OCI-LY7 (cell line): ENCODE results near the gene PSMB5. TPM values are rescaled to one million over a fixed set of nuclear protein-coding genes. Genes with fewer than 3 reads are reported as not detected.
"Not testable (repeated sequence)": the region's sequence is repeated elsewhere in the genome, so short reads cannot be mapped to it uniquely, and the experiment has no call there.

Experiments
- BruUV-seq: library from RNA; stranded (reverse); fragments of 400-500 nt; replicated peaks from 2 replicates; lab custom pipeline; 2021; lab: Mats Ljungman, UMichigan
- CTCF ChIA-PET: fragments of 300-600 bp; sonication (Branson Sonifier 250); formaldehyde crosslinking; loops from one replicate; lab custom pipeline; 2022; ENCODE audit warnings: antibody characterized with exemption; ENCODE audit not compliant: unreplicated experiment; lab: Charles Lee
- POLR2A ChIA-PET: fragments of 300-600 bp; sonication (Branson Sonifier 250); formaldehyde crosslinking; loops from one replicate; lab custom pipeline; 2022; ENCODE audit warnings: antibody characterized with exemption; lab: Charles Lee
- DNase-seq: peaks from one replicate; pipeline ENCODE4 v3.0.0-alpha.2; 2015; ENCODE audit warnings: low spot score
- H2AFZ ChIP-seq: fragments of 200-600 bp; sonication (generic), shearing (Covaris generic); 2 replicates; pipeline ENCODE4 v1.6.1; 2014; ENCODE audit warnings: mild to moderate bottlenecking, antibody characterized with exemption, low read length, moderate library complexity
- H3K27ac ChIP-seq: fragments of 200-600 bp; sonication (generic); 2 replicates; pipeline ENCODE4 v1.5.1; 2014; ENCODE audit warnings: mixed run types, low read depth, mild to moderate bottlenecking, moderate library complexity, low read length, inconsistent platforms; ENCODE audit not compliant: poor library complexity, severe bottlenecking
- H3K36me3 ChIP-seq: fragments of 200-600 bp; sonication (generic); 2 replicates; pipeline ENCODE4 v1.6.1; 2014; ENCODE audit warnings: mild to moderate bottlenecking, antibody characterized with exemption, low read length, moderate library complexity, mixed read lengths; ENCODE audit not compliant: insufficient read depth
- H3K4me1 ChIP-seq: fragments of 200-600 bp; sonication (generic); 2 replicates; pipeline ENCODE4 v1.5.1; 2014; ENCODE audit warnings: mild to moderate bottlenecking, low read length; ENCODE audit not compliant: insufficient read depth, poor library complexity, severe bottlenecking
- H3K4me2 ChIP-seq: fragments of 200-600 bp; sonication (generic); 2 replicates; pipeline ENCODE4 v1.6.1; 2014; ENCODE audit warnings: mild to moderate bottlenecking, low read length
- H3K4me3 ChIP-seq: fragments of 200-600 bp; sonication (generic); 2 replicates; pipeline ENCODE4 v1.5.1; 2014; ENCODE audit warnings: mild to moderate bottlenecking, low read depth, low read length; ENCODE audit not compliant: poor library complexity, severe bottlenecking
- H3K79me2 ChIP-seq: fragments of 200-600 bp; sonication (generic); 2 replicates; pipeline ENCODE4 v1.6.1; 2016; ENCODE audit warnings: low read depth, mild to moderate bottlenecking, low read length, moderate library complexity, mixed read lengths; ENCODE audit not compliant: insufficient read depth
- H3K9me2 ChIP-seq: fragments of 200-600 bp; sonication (generic); 2 replicates; pipeline ENCODE4 v1.6.1; 2016; ENCODE audit warnings: mild to moderate bottlenecking, low read length, mixed read lengths; ENCODE audit not compliant: insufficient read depth
- H3K9me3 ChIP-seq: fragments of 200-600 bp; sonication (generic); 2 replicates; pipeline ENCODE4 v1.6.1; 2014; ENCODE audit warnings: mild to moderate bottlenecking, mixed run types, low read length, mixed read lengths
- H4K20me1 ChIP-seq: fragments of 200-600 bp; sonication (generic); 2 replicates; pipeline ENCODE4 v1.6.1; 2014; ENCODE audit warnings: mild to moderate bottlenecking, antibody characterized with exemption, low read length, moderate library complexity, mixed read lengths; ENCODE audit not compliant: insufficient read depth
- EZH2phosphoT487 ChIP-seq: fragments of 200-600 bp; sonication (generic); IDR thresholded peaks from 2 replicates; pipeline ENCODE4 v1.6.1; 2018; ENCODE audit warnings: low read depth, borderline replicate concordance, mild to moderate bottlenecking, mixed run types, antibody characterized with exemption, low read length, moderate library complexity, mixed read lengths
- intact Hi-C: fragments of 100-400 bp; cut with micrococcal nuclease; formaldehyde crosslinking; loops from one replicate; pipeline ENCODE4 v1.10.0; 2022; ENCODE audit not compliant: unreplicated experiment
- total RNA-seq, 2 experiments: library from RNA; depleted of rRNA in 1 of 2; stranded (reverse); fragments of >200 nt in 1 of 2; shearing (Covaris generic) in 1 of 2; gene quantifications; 2 replicates each; pipeline ENCODE4 v1.2.3, GENCODE V29; 2014 to 2022
- TF ChIP-seq, protein P1 (sequence below): fragments of 200-600 bp; sonication (generic); conservative IDR thresholded peaks from 2 replicates; pipeline ENCODE4 v1.5.1; 2014; ENCODE audit warnings: mild to moderate bottlenecking, antibody characterized with exemption, low read length, moderate library complexity, mixed read lengths

The PSMB5 gene
- total RNA-seq, 2 experiments from 2014 or later, result 111 to 122 TPM

DNA sequence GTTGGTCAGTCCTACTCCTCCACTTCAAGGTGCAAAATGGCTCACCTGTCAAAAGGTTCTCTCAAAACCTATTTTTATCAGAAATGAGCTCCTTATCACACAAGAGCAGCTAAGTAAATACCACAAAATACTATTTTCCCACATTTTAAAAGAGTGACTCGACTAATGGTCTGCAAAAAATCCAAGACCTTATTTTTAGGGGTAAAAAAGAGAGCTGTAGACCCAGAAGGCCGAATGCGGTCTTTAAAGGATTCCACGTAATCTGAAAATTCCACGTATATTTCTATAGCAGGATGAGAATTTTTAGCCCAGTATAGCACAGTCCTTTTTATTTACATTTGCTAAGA is 28.5 kb downstream of the PSMB5 start:
- peak overlapping the region; percentile 80 for H3K4me3 ChIP-seq
- POLR2A ChIA-PET, result interaction anchor here (0.6 to 3.6 kb wide), 17 partner anchors 9 to 435 kb away, joined by 3 to 41 read pairs (median 6); partner anchors contain the start of genes ACIN1, C14orf119, HAUS4 and OXA1L
- H3K9me2 ChIP-seq, result no peaks in the 10 kb centered on the region
- BruUV-seq, result TSS peak; percentile 14
- intact Hi-C loops, result loop anchor here (2.0 to 5.0 kb wide), 5 partner anchors 77 to 449 kb away; partner anchors contain the start of genes LRP10, PPP1R3E and PRMT5
- TF ChIP-seq, protein P1, sequence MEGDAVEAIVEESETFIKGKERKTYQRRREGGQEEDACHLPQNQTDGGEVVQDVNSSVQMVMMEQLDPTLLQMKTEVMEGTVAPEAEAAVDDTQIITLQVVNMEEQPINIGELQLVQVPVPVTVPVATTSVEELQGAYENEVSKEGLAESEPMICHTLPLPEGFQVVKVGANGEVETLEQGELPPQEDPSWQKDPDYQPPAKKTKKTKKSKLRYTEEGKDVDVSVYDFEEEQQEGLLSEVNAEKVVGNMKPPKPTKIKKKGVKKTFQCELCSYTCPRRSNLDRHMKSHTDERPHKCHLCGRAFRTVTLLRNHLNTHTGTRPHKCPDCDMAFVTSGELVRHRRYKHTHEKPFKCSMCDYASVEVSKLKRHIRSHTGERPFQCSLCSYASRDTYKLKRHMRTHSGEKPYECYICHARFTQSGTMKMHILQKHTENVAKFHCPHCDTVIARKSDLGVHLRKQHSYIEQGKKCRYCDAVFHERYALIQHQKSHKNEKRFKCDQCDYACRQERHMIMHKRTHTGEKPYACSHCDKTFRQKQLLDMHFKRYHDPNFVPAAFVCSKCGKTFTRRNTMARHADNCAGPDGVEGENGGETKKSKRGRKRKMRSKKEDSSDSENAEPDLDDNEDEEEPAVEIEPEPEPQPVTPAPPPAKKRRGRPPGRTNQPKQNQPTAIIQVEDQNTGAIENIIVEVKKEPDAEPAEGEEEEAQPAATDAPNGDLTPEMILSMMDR, result no peak
- TF ChIP-seq EZH2phosphoT487, result no peak
- CTCF ChIA-PET, result interaction anchor here (1.2 to 2.2 kb wide), 6 partner anchors 9 to 416 kb away, joined by 3 to 16 read pairs (median 4); no protein-coding TSS in a partner anchor
- H3K79me2 ChIP-seq, result peaks cover 32% of the 10 kb centered on the region; the same call in 1 of the 2 replicates
- no peaks in the 10 kb centered on the region for H3K9me3 ChIP-seq
- no peaks in the 10 kb centered on the region for H3K36me3 ChIP-seq
- peak overlapping the region; percentile 100 for H3K4me2 ChIP-seq
- no peak for DNase-seq
- H2AFZ ChIP-seq, result peak overlapping the region; percentile 69
- H4K20me1 ChIP-seq, result no peaks in the 10 kb centered on the region
- peaks cover 44% of the 10 kb centered on the region for H3K4me1 ChIP-seq
- H3K27ac ChIP-seq, result peak overlapping the region; percentile 82

DNA sequence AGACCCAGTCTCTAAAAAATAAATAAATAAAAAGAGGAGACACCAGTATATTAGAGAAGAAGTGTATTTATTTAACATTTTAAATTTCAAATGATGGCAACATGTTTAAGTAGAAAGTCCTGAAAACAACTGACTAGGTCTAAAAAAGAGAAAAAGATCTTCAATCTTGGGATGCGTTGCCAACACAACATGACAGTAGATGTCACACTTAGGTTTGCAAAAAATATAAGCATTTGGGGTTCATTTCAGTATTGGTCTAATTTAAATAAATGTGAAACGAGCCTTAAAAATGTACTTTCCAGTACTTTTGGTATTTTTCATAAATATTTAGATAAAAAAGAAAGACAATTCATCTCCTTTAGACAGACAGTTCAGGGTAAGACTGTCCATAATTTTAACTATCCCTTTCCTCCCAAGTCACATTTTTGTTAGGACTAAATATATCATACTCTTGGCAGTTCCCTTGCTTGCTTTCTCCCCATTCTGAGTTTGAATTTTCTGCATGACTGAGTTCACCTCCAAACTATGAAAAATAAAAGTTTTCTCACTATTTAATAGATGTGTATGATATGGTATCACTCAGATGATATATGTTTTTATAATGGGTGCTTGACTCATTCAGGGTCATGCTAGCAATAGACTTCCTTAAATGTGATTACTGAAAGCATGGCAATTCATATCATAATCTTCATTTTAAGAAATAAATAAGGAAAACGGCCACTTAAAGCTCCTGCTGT is 29.1 kb downstream of the PSMB5 start:
- no peaks in the 10 kb centered on the region for H3K9me3 ChIP-seq
- POLR2A ChIA-PET, result interaction anchor here (0.7 to 3.6 kb wide), 11 partner anchors 9 to 89 kb away, joined by 3 to 41 read pairs (median 8); partner anchors contain the start of genes ACIN1, C14orf119, HAUS4 and PRMT5
- intact Hi-C loops, result loop anchor here (2.0 to 5.0 kb wide), 5 partner anchors 77 to 448 kb away; partner anchors contain the start of genes LRP10, PPP1R3E and PRMT5
- no peaks in the 10 kb centered on the region for H3K9me2 ChIP-seq
- peak overlapping the region; percentile 80 for H3K4me3 ChIP-seq
- H3K4me2 ChIP-seq, result peak overlapping the region; percentile 100
- H3K36me3 ChIP-seq, result no peaks in the 10 kb centered on the region
- no peak for TF ChIP-seq EZH2phosphoT487
- TF ChIP-seq, protein P1, result no peak
- peaks cover 43% of the 10 kb centered on the region for H3K4me1 ChIP-seq
- CTCF ChIA-PET, result interaction anchor here (2.2 kb wide), 2 partner anchors 11 to 19 kb away, joined by 8 to 16 read pairs; no protein-coding TSS in a partner anchor
- peaks cover 32% of the 10 kb centered on the region; the same call in 1 of the 2 replicates for H3K79me2 ChIP-seq
- H4K20me1 ChIP-seq, result no peaks in the 10 kb centered on the region
- peak overlapping the region; percentile 82 for H3K27ac ChIP-seq
- no TSS peak for BruUV-seq
- DNase-seq, result no peak
- peak overlapping the region; percentile 69; the same call in 1 of the 2 replicates for H2AFZ ChIP-seq

DNA sequence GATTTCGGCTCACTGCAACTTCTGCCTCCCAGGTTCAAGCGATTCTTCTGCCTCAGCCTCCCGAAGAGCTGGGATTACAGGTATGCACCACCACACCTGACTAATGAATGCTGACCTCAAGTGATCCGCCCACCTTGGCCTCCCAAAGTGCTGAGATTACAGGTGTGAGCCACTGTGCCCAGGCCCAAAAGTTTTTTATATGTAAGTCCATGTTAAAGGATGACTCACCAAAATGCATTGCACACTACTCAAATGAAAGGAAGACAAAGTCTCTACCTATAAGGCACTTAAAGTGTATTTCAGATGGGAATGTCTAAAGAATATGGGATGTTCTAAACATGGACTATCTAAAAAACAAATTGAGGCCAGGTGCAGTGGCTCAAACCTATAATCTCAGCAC is 30.4 kb downstream of the PSMB5 start:
- H3K9me2 ChIP-seq, DNase-seq, H3K4me3 ChIP-seq, H3K27ac ChIP-seq, H3K36me3 ChIP-seq, CTCF ChIA-PET, BruUV-seq, intact Hi-C loops, H3K9me3 ChIP-seq, H4K20me1 ChIP-seq, H2AFZ ChIP-seq, H3K4me2 ChIP-seq: not testable (repeated sequence)
- Histone ChIP-seq H3K79me2 (peaks cover 30% of the 10 kb centered on the region; the same call in 1 of the 2 replicates), H3K4me1 (peaks cover 34% of the 10 kb centered on the region)
- POLR2A ChIA-PET, result interaction anchor here (1.3 kb wide), 1 partner anchor 10 kb away, joined by 4 read pairs; no protein-coding TSS in a partner anchor
